Measurements from ENCODE around the gene MINK1. TPM values are rescaled to one million over a fixed set of nuclear protein-coding genes. Genes with fewer than 3 reads are reported as not detected.

The MINK1 gene
- total RNA-seq, 1 experiment from 2014 or later = 68.8 TPM

GRCh38 chr17:4886830-4887229, 53.7 kb downstream of the MINK1 start:
- Histone ChIP-seq H4K5ac (ENCODE audit: insufficient read length, low read depth, low read length) (no peak overlapping the region), H3K9me3 (ENCODE audit: control insufficient read depth, low read depth, low read length) (no peaks in the 10 kb centered on the region), H2BK12ac (ENCODE audit: insufficient read length, low read depth, low read length) (no peak overlapping the region), H3K18ac (ENCODE audit: insufficient read length, low read depth, low read length) (no peak overlapping the region), H2AK5ac (ENCODE audit: insufficient read length, low read length) (no peak overlapping the region), H4K8ac (replicated peaks; ENCODE audit: insufficient read length, low read depth, low read length) (no peak overlapping the region), H4K91ac (ENCODE audit: insufficient read length, low read depth, low read length) (no peak overlapping the region), H3T11ph (ENCODE audit: low read length) (no peak overlapping the region), H4K20me1 (ENCODE audit: control insufficient read depth, insufficient read depth, insufficient read length) (no peaks in the 10 kb centered on the region), H2BK5ac (ENCODE audit: insufficient read length, low read length) (no peak overlapping the region), H3K27me3 (ENCODE audit: insufficient read depth, low read length) (no peaks in the 10 kb centered on the region), H2BK20ac (ENCODE audit: low read depth, low read length, poor library complexity, severe bottlenecking) (no peak overlapping the region), H2BK15ac (ENCODE audit: low read depth, low read length) (no peak overlapping the region), H3K14ac (ENCODE audit: insufficient read depth, low read length) (no peak overlapping the region), H3K56ac (ENCODE audit: insufficient read length, low read depth, low read length) (no peak overlapping the region), H3K79me2 (ENCODE audit: insufficient read depth, low read length) (no peaks in the 10 kb centered on the region), H3K4me2 (ENCODE audit: insufficient read depth, insufficient read length, low read length) (no peak overlapping the region), H2BK120ac (ENCODE audit: low read depth, low read length, poor library complexity, severe bottlenecking) (no peak overlapping the region), H2AFZ (ENCODE audit: low read length) (no peak overlapping the region), H3K27ac (ENCODE audit: insufficient read length, low read depth, low read length) (no peak overlapping the region), H3K23ac (ENCODE audit: insufficient read length, low read depth, low read length) (no peak overlapping the region), H3K23me2 (ENCODE audit: insufficient read length, low read depth, low read length, poor library complexity, severe bottlenecking) (no peaks in the 10 kb centered on the region), H3K79me1 (ENCODE audit: insufficient read depth, low read depth, low read length, poor library complexity, severe bottlenecking) (no peaks in the 10 kb centered on the region), H3K9ac (ENCODE audit: extremely low read depth, insufficient read length, low read length) (no peak overlapping the region), H3K4ac (ENCODE audit: low read depth, low read length) (no peak overlapping the region), H3K4me1 (ENCODE audit: insufficient read depth, low read length) (no peaks in the 10 kb centered on the region)
- no CpG with 5 or more reads among the region's 12 CpGs for WGBS (ENCODE audit: extremely low coverage, insufficient read length, low lambda C conversion rate)
- Mint-ChIP-seq H3K36me3 (ENCODE audit: insufficient read depth in 1 of 3, low read depth in 3 of 3) (peaks cover 20 to 68% (median 61%) of the 10 kb centered on the region in 3 experiments; a peak in 6 of 7 replicates), H3K27me3 (ENCODE audit: low read depth) (no peaks in the 10 kb centered on the region), H3K9me3 (no peaks in the 10 kb centered on the region), H3K27ac (peak overlapping the region in 2 of 3 experiments; percentile 49 to 77; a peak in 4 of 7 replicates), H3K4me1 (peaks cover under 1 to 8% of the 10 kb centered on the region in 2 experiments; a peak in 3 of 4 replicates), H3K4me3 (no peak overlapping the region)
- no peak for DNase-seq
- TF ChIP-seq CTCF (conservative IDR thresholded peaks at IDR 0.05) = no peak
